ENCODE data around the gene MPZL1. TPM values are rescaled to one million over a fixed set of nuclear protein-coding genes. Genes with fewer than 3 reads are reported as not detected.

The MPZL1 gene
- polyA plus RNA-seq (2013, experiment 1 of 4), result 99.2 TPM
- 108 TPM for polyA plus RNA-seq (2013, experiment 2 of 4)
- 63.5 TPM for polyA plus RNA-seq (2013, experiment 3 of 4)
- polyA plus RNA-seq (2013, experiment 4 of 4), result 71.9 TPM

DNA sequence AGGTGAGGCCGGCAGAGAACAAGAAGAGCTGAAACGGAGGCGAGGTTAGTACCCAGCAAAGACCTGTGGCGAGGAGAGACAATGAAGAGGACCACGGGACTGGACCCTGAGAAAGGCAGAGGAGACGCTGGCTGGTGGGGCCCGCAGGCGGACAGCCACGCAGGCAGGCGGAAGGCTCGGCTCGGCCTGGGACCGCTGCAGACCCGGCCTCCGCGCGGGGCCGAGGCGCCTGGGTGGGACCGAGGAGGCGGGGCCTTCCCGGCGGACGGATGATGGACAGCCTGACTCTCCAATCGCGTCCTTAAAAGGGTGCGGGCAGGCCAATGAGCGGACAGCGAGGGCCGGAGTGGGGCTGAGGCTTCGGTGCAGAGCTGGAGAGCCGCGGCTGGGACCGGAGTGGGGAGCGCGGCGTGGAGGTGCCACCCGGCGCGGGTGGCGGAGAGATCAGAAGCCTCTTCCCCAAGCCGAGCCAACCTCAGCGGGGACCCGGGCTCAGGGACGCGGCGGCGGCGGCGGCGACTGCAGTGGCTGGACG is at the start of gene MPZL1:
Gene MPZL1, plus strand, starts transcription at position 366 of the 535 bp plus-strand sequence. CDS start 170 bp downstream, outside the sequence.
- 0 to 1% methylated on average over 52 of the region's 52 CpGs for WGBS, 2 experiments
- Histone ChIP-seq H3K9me3 (ENCODE audit: control insufficient read depth, low read length) (no peaks in the 10 kb centered on the region), H3K4me3 (ENCODE audit: insufficient read depth, low read depth, low read length) (peak within 1 kb of the TSS; percentile 85), H3K36me3 (ENCODE audit: control insufficient read depth, insufficient read depth, low read length) (no peaks in the 10 kb centered on the region), H3K27ac (ENCODE audit: insufficient read depth, low read depth, low read length, poor library complexity, severe bottlenecking) (no peak within 1 kb of the TSS), H3K4me1 (ENCODE audit: control insufficient read depth, insufficient read depth, low read length) (peaks cover 27% of the 10 kb centered on the region), H3K27me3 (ENCODE audit: control insufficient read depth, insufficient read depth, low read length, poor library complexity, severe bottlenecking) (no peaks in the 10 kb centered on the region)

DNA sequence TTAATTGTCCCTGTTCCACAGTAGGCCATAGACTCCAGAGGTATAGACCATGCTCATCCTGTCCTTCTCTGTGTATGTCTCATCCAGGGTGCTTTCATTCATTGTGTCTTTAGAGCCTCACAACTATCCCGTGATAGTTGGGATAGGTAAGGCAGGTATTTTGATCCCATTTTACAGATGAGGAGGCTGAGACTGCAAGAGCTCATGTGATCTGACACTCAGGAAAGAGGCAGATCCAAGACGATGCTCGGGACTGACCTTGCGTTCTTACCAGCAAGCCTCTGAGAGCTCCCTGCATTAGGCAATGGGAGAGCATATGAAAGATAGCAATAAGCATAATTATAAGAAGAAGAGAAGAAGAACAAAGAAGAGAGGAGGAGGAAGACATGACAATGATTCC is 49.0 kb upstream of the MPZL1 start:
- H3K9me3 ChIP-seq (ENCODE audit: control insufficient read depth, low read length), result no peaks in the 10 kb centered on the region
- no peaks in the 10 kb centered on the region for H3K36me3 ChIP-seq (ENCODE audit: control insufficient read depth, insufficient read depth, low read length)
- WGBS, 2 experiments, result 69 to 71% methylated on average over 4 of the region's 4 CpGs
- no peak overlapping the region for H3K4me3 ChIP-seq (ENCODE audit: insufficient read depth, low read depth, low read length)
- no peak overlapping the region for H3K27ac ChIP-seq (ENCODE audit: insufficient read depth, low read depth, low read length, poor library complexity, severe bottlenecking)
- H3K4me1 ChIP-seq (ENCODE audit: control insufficient read depth, insufficient read depth, low read length), result no peaks in the 10 kb centered on the region
- H3K27me3 ChIP-seq (ENCODE audit: control insufficient read depth, insufficient read depth, low read length, poor library complexity, severe bottlenecking), result no peaks in the 10 kb centered on the region

GRCh38 chr1:167673265-167673664 is 48.5 kb upstream of the MPZL1 start:
- no peak overlapping the region for H3K4me3 ChIP-seq (ENCODE audit: insufficient read depth, low read depth, low read length)
- no peaks in the 10 kb centered on the region for H3K27me3 ChIP-seq (ENCODE audit: control insufficient read depth, insufficient read depth, low read length, poor library complexity, severe bottlenecking)
- H3K36me3 ChIP-seq (ENCODE audit: control insufficient read depth, insufficient read depth, low read length), result no peaks in the 10 kb centered on the region
- no peaks in the 10 kb centered on the region for H3K9me3 ChIP-seq (ENCODE audit: control insufficient read depth, low read length)
- 98% methylated on average over 3 to 4 of the region's 4 CpGs for WGBS, 2 experiments
- no peaks in the 10 kb centered on the region for H3K4me1 ChIP-seq (ENCODE audit: control insufficient read depth, insufficient read depth, low read length)
- no peak overlapping the region for H3K27ac ChIP-seq (ENCODE audit: insufficient read depth, low read depth, low read length, poor library complexity, severe bottlenecking)

DNA sequence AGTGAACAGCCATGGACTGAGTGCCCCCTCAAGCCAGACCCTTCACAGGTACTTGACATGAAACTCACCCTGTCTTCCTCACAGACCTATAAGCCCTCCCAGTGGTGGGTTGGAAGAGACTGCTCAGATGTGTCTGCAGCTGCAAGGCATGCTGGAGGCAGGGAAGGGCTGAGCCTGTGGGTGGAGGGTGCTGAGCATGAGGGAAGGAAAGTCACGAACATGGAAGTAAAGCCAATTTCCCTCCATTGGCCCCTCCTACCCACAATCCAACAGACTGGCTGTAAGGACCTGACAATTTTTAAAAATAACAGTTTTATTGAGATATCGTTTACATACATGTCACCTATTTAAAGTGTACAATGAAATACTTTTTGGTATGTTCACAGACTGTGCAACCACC is 47.6 kb upstream of the MPZL1 start:
- H3K9me3 ChIP-seq (ENCODE audit: control insufficient read depth, low read length), result no peaks in the 10 kb centered on the region
- H3K36me3 ChIP-seq (ENCODE audit: control insufficient read depth, insufficient read depth, low read length), result no peaks in the 10 kb centered on the region
- no peaks in the 10 kb centered on the region for H3K4me1 ChIP-seq (ENCODE audit: control insufficient read depth, insufficient read depth, low read length)
- no peak overlapping the region for H3K4me3 ChIP-seq (ENCODE audit: insufficient read depth, low read depth, low read length)
- H3K27ac ChIP-seq (ENCODE audit: insufficient read depth, low read depth, low read length, poor library complexity, severe bottlenecking), result no peak overlapping the region
- H3K27me3 ChIP-seq (ENCODE audit: control insufficient read depth, insufficient read depth, low read length, poor library complexity, severe bottlenecking), result no peaks in the 10 kb centered on the region
- WGBS, 2 experiments, result 80% methylated on average over 1 of the region's 2 CpGs; no CpG with 5 or more reads in 1 of the 2 experiments

DNA sequence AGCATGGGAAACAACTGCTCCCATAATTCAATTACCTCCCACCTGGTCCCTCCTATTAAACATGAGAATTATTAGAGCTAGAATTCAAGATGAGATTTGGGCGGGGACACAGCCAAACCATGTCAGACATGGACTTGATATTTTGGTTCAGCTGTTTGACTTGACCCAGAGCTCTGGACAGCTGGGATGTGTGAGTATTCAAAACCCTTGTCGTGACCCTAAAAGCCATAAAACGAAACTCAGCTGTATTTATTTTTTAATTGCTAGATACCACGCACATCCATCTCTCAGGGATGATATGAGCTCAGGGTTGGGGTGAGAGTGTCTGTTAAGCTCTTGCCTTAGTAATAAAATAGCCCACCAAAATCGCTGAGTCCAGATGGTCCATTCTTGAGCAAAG is 46.3 kb upstream of the MPZL1 start:
- Histone ChIP-seq H3K9me3 (ENCODE audit: control insufficient read depth, low read length) (no peaks in the 10 kb centered on the region), H3K4me1 (ENCODE audit: control insufficient read depth, insufficient read depth, low read length) (no peaks in the 10 kb centered on the region), H3K36me3 (ENCODE audit: control insufficient read depth, insufficient read depth, low read length) (no peaks in the 10 kb centered on the region), H3K27me3 (ENCODE audit: control insufficient read depth, insufficient read depth, low read length, poor library complexity, severe bottlenecking) (no peaks in the 10 kb centered on the region), H3K27ac (ENCODE audit: insufficient read depth, low read depth, low read length, poor library complexity, severe bottlenecking) (no peak overlapping the region), H3K4me3 (ENCODE audit: insufficient read depth, low read depth, low read length) (no peak overlapping the region)
- 96 to 97% methylated on average over 5 of the region's 5 CpGs for WGBS, 2 experiments

GRCh38 chr1:167676205-167676915 is 45.4 kb upstream of the MPZL1 start:
- Histone ChIP-seq H3K4me3 (ENCODE audit: insufficient read depth, low read depth, low read length) (no peak overlapping the region), H3K27me3 (ENCODE audit: control insufficient read depth, insufficient read depth, low read length, poor library complexity, severe bottlenecking) (no peaks in the 10 kb centered on the region), H3K4me1 (ENCODE audit: control insufficient read depth, insufficient read depth, low read length) (no peaks in the 10 kb centered on the region), H3K36me3 (ENCODE audit: control insufficient read depth, insufficient read depth, low read length) (no peaks in the 10 kb centered on the region), H3K27ac (ENCODE audit: insufficient read depth, low read depth, low read length, poor library complexity, severe bottlenecking) (no peak overlapping the region), H3K9me3 (ENCODE audit: control insufficient read depth, low read length) (no peaks in the 10 kb centered on the region)
- 94 to 97% methylated on average over 2 of the region's 2 CpGs for WGBS, 2 experiments

DNA sequence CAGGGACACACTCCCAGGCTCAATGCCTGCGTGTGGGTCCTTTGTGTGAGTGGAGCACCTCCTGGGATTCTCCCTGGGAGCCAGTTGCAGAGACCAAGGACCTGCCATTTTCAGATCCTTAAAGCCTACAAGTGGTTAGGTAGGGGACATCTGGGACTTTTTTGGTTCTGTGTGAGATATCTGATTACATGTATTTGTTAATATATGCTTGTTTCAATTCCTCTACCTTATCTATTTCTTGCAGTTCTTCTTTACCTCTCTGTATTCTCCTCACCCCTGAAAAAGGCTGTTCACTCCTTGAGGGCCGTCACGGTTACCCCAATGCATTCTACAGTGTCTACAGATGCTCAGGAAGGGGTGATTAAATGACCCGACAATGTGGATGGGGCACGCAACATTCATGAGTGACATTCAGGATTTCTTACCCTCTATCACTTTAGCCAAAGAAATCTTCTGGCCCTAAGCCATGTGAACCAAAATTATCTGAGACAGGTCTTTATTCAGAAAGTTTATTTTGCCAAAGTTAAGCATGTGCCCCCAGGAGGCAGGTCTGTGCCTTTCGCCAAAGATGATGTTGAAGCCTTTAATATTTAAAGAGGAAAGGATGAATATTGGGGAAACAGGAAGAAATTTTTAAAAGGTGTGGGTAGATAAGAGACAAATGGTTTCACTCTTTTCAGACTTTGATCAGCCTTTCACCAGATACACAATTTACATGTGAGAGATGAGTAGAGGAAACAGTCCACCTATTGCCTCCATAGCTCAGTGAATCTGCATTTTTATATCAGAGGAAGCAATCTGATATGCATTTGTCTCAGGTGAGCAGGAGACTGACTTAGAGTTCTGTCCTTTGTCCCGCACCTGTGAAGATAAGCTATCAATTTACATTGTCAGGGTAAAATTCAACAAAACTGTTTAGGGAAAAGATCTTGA is 44.6 kb upstream of the MPZL1 start:
- 85 to 90% methylated on average over 7 of the region's 7 CpGs for WGBS, 2 experiments
- no peaks in the 10 kb centered on the region for H3K4me1 ChIP-seq (ENCODE audit: control insufficient read depth, insufficient read depth, low read length)
- H3K9me3 ChIP-seq (ENCODE audit: control insufficient read depth, low read length), result no peaks in the 10 kb centered on the region
- no peaks in the 10 kb centered on the region for H3K27me3 ChIP-seq (ENCODE audit: control insufficient read depth, insufficient read depth, low read length, poor library complexity, severe bottlenecking)
- no peaks in the 10 kb centered on the region for H3K36me3 ChIP-seq (ENCODE audit: control insufficient read depth, insufficient read depth, low read length)
- H3K27ac ChIP-seq (ENCODE audit: insufficient read depth, low read depth, low read length, poor library complexity, severe bottlenecking), result no peak overlapping the region
- no peak overlapping the region for H3K4me3 ChIP-seq (ENCODE audit: insufficient read depth, low read depth, low read length)

DNA sequence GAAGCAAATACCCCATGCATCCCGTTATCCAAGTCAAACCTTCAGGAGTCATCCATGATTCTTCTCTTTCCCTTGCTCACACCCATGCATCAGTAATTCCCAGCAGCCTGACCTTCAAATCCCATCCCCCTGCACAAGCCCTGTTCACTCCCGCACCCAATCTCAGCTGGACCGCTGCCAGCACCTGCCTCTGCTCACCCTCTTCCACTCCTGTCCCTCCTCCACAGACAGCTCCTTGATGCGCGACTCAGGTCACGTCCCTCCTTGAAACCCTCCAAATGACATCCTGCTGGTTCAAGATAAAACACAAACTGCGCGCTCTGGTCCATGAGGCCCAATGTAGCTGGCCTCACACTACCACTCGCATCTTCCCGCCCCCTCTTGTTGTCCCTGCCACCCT is 43.4 kb upstream of the MPZL1 start:
- peaks cover 5% of the 10 kb centered on the region for H3K4me1 ChIP-seq (ENCODE audit: control insufficient read depth, insufficient read depth, low read length)
- no peaks in the 10 kb centered on the region for H3K36me3 ChIP-seq (ENCODE audit: control insufficient read depth, insufficient read depth, low read length)
- no peak overlapping the region for H3K27ac ChIP-seq (ENCODE audit: insufficient read depth, low read depth, low read length, poor library complexity, severe bottlenecking)
- H3K27me3 ChIP-seq (ENCODE audit: control insufficient read depth, insufficient read depth, low read length, poor library complexity, severe bottlenecking), result no peaks in the 10 kb centered on the region
- H3K4me3 ChIP-seq (ENCODE audit: insufficient read depth, low read depth, low read length), result no peak overlapping the region
- 92 to 94% methylated on average over 10 of the region's 10 CpGs for WGBS, 2 experiments
- H3K9me3 ChIP-seq (ENCODE audit: control insufficient read depth, low read length), result no peaks in the 10 kb centered on the region

- Histone ChIP-seq H3K9me3 (ENCODE audit: control insufficient read depth, low read length) (no peaks in the 10 kb centered on the region), H3K4me3 (ENCODE audit: insufficient read depth, low read depth, low read length) (no peak overlapping the region), H3K27ac (ENCODE audit: insufficient read depth, low read depth, low read length, poor library complexity, severe bottlenecking) (no peak overlapping the region), H3K27me3 (ENCODE audit: control insufficient read depth, insufficient read depth, low read length, poor library complexity, severe bottlenecking) (no peaks in the 10 kb centered on the region), H3K36me3 (ENCODE audit: control insufficient read depth, insufficient read depth, low read length) (no peaks in the 10 kb centered on the region), H3K4me1 (ENCODE audit: control insufficient read depth, insufficient read depth, low read length) (peaks cover 9% of the 10 kb centered on the region)
- WGBS, 2 experiments, result 94 to 99% methylated on average over 3 of the region's 3 CpGs
These were observed 42.9 kb upstream of the MPZL1 start for GRCh38 chr1:167678838-167679237.

GRCh38 chr1:167679714-167680113 is 42.1 kb upstream of the MPZL1 start:
- Histone ChIP-seq H3K27ac (ENCODE audit: insufficient read depth, low read depth, low read length, poor library complexity, severe bottlenecking) (no peak overlapping the region), H3K4me3 (ENCODE audit: insufficient read depth, low read depth, low read length) (no peak overlapping the region), H3K4me1 (ENCODE audit: control insufficient read depth, insufficient read depth, low read length) (peaks cover 14% of the 10 kb centered on the region), H3K9me3 (ENCODE audit: control insufficient read depth, low read length) (no peaks in the 10 kb centered on the region), H3K27me3 (ENCODE audit: control insufficient read depth, insufficient read depth, low read length, poor library complexity, severe bottlenecking) (no peaks in the 10 kb centered on the region), H3K36me3 (ENCODE audit: control insufficient read depth, insufficient read depth, low read length) (no peaks in the 10 kb centered on the region)
- 96% methylated on average over 6 of the region's 6 CpGs for WGBS, 2 experiments

All from ectodermal cell (in vitro differentiated cells).